IMR-90 (cell line): Measurements from ENCODE around the gene UNC13C. TPM values are rescaled to one million over a fixed set of nuclear protein-coding genes. Genes with fewer than 3 reads are reported as not detected.

Experiments used
- ATAC-seq: fragments of 200-7000 bp; cut with Tn5 transposase; 2 replicates; pipeline ENCODE4 v1.9.1; 2020; ENCODE audit warnings: low read depth, mild to moderate bottlenecking, moderate library complexity
- BruUV-seq: library from RNA; stranded (reverse); fragments of 400-500 nt; replicated peaks from 2 replicates; lab custom pipeline; 2021; lab: Mats Ljungman, UMichigan
- CTCF ChIA-PET: fragments of 300-600 bp; formaldehyde crosslinking; extraction: SDS; loops from one replicate; lab custom pipeline; 2021; ENCODE audit warnings: antibody characterized with exemption; lab: Yijun Ruan, JAX
- POLR2A ChIA-PET: fragments of 300-600 bp; sonication (Branson Sonifier 250); formaldehyde crosslinking; loops from one replicate; lab custom pipeline; 2022; ENCODE audit warnings: antibody characterized with exemption; ENCODE audit not compliant: unreplicated experiment; lab: Charles Lee
- DNase-seq: peaks from one replicate; pipeline ENCODE4 v3.0.0; 2013
- H2AFZ ChIP-seq: replicated peaks from 2 replicates; pipeline ENCODE3; 2013; ENCODE audit warnings: low read length, mild to moderate bottlenecking; ENCODE audit not compliant: poor library complexity
- H2AK5ac ChIP-seq: 2 replicates; pipeline ENCODE4 v1.6.1; 2013; ENCODE audit warnings: low read depth, low read length, inconsistent platforms
- H2AK9ac ChIP-seq: replicated peaks from 2 replicates; pipeline ENCODE3; 2013; ENCODE audit warnings: mild to moderate bottlenecking, low read depth, low read length, moderate library complexity; ENCODE audit not compliant: poor library complexity
- H2BK120ac ChIP-seq: 2 replicates; pipeline ENCODE4 v1.6.1; 2013; ENCODE audit warnings: low read depth, low read length, inconsistent platforms
- H2BK15ac ChIP-seq: 3 replicates; pipeline ENCODE4 v1.6.1; 2013; ENCODE audit warnings: low read depth, low read length, inconsistent platforms
- H2BK20ac ChIP-seq: 2 replicates; pipeline ENCODE4 v1.6.1; 2013; ENCODE audit warnings: low read depth, mild to moderate bottlenecking, inconsistent platforms, low read length, moderate library complexity
- H2BK5ac ChIP-seq: 2 replicates; pipeline ENCODE4 v1.6.1; 2013; ENCODE audit warnings: mild to moderate bottlenecking, low read depth, low read length, inconsistent platforms; ENCODE audit not compliant: poor library complexity, severe bottlenecking
- H3K14ac ChIP-seq: replicated peaks from 2 replicates; pipeline ENCODE4 v1.6.1; 2013; ENCODE audit warnings: low read depth, low read length, inconsistent platforms
- H3K18ac ChIP-seq: 2 replicates; pipeline ENCODE4 v1.6.1; 2013; ENCODE audit warnings: low read depth, low read length, control low read depth
- H3K23ac ChIP-seq: 2 replicates; pipeline ENCODE4 v1.6.1; 2013; ENCODE audit warnings: low read depth, low read length, inconsistent platforms
- H3K27ac ChIP-seq: 2 replicates; pipeline ENCODE4 v1.5.1; 2013; ENCODE audit warnings: mild to moderate bottlenecking, control low read depth, low read length; ENCODE audit not compliant: insufficient read depth
- H3K27me3 ChIP-seq: 2 replicates; pipeline ENCODE4 v1.6.1; 2013; ENCODE audit warnings: low read length; ENCODE audit not compliant: control insufficient read depth, insufficient read depth
- H3K36me3 ChIP-seq: 2 replicates; pipeline ENCODE4 v1.6.1; 2013; ENCODE audit warnings: low read length, mixed read lengths; ENCODE audit not compliant: control insufficient read depth, insufficient read depth
- H3K4ac ChIP-seq: 2 replicates; pipeline ENCODE4 v1.6.1; 2013; ENCODE audit warnings: low read depth, low read length, inconsistent platforms
- H3K4me1 ChIP-seq: 2 replicates; pipeline ENCODE4 v1.6.1; 2013; ENCODE audit warnings: low read length, mixed read lengths; ENCODE audit not compliant: control insufficient read depth, insufficient read depth
- H3K4me2 ChIP-seq: 2 replicates; pipeline ENCODE4 v1.6.1; 2013; ENCODE audit warnings: low read depth, mild to moderate bottlenecking, control low read depth, low read length, moderate library complexity
- H3K4me3 ChIP-seq: 2 replicates; pipeline ENCODE4 v1.5.1; 2013; ENCODE audit warnings: low read depth, mild to moderate bottlenecking, control low read depth, low read length, moderate library complexity; ENCODE audit not compliant: insufficient read depth
- H3K56ac ChIP-seq: 2 replicates; pipeline ENCODE4 v1.6.1; 2013; ENCODE audit warnings: low read length, inconsistent platforms; ENCODE audit not compliant: insufficient read depth; ENCODE audit errors: extremely low read depth
- H3K79me1 ChIP-seq, 2 experiments: 2 replicates each; pipeline ENCODE4 v1.6.1; 2013; ENCODE audit warnings: low read length in 2 of 2, inconsistent platforms in 1 of 2, low read depth in 1 of 2
- H3K9ac ChIP-seq: 2 replicates; pipeline ENCODE4 v1.6.1; 2013; ENCODE audit warnings: low read depth, low read length, control low read depth
- H3K9me1 ChIP-seq: 2 replicates; pipeline ENCODE4 v1.6.1; 2013; ENCODE audit warnings: low read length, inconsistent platforms; ENCODE audit not compliant: insufficient read depth
- H3K9me3 ChIP-seq: 2 replicates; pipeline ENCODE4 v1.6.1; 2013; ENCODE audit warnings: low read length; ENCODE audit not compliant: control insufficient read depth, insufficient read depth
- H4K20me1 ChIP-seq: 2 replicates; pipeline ENCODE4 v1.6.1; 2013; ENCODE audit warnings: low read length, inconsistent platforms; ENCODE audit not compliant: insufficient read depth
- H4K5ac ChIP-seq: 2 replicates; pipeline ENCODE4 v1.6.1; 2013; ENCODE audit warnings: mild to moderate bottlenecking, low read depth, low read length, control low read depth
- H4K8ac ChIP-seq, 2 experiments: 2 replicates each; pipeline ENCODE4 v1.6.1; 2013; ENCODE audit warnings: low read depth in 2 of 2, low read length in 2 of 2, control low read depth in 1 of 2, inconsistent platforms in 1 of 2
- H4K91ac ChIP-seq: 2 replicates; pipeline ENCODE4 v1.6.1; 2013; ENCODE audit warnings: low read depth, low read length, inconsistent platforms; ENCODE audit not compliant: insufficient read depth
- BHLHE40 ChIP-seq: fragments of 150-350 bp; IDR thresholded peaks from 2 replicates; pipeline ENCODE4 v1.6.1; 2016; ENCODE audit warnings: mild to moderate bottlenecking, low read depth, low read length
- CEBPB ChIP-seq: IDR thresholded peaks from 2 replicates; pipeline ENCODE4 v1.6.1; 2012; ENCODE audit warnings: low read depth, low read length, improper control_type of control experiment
- FOS ChIP-seq: fragments of 150-350 bp; IDR thresholded peaks from 2 replicates; pipeline ENCODE4 v1.6.1; 2016; ENCODE audit warnings: low read depth, low read length
- MAZ ChIP-seq: IDR thresholded peaks from 2 replicates; pipeline ENCODE4 v1.6.1; 2012; ENCODE audit warnings: low read depth, mild to moderate bottlenecking, low read length, improper control_type of control experiment, moderate library complexity, borderline replicate concordance
- RAD21 ChIP-seq: IDR thresholded peaks from 2 replicates; pipeline ENCODE4 v1.6.1; 2012; ENCODE audit warnings: low read length, improper control_type of control experiment
- RCOR1 ChIP-seq: IDR thresholded peaks from 2 replicates; pipeline ENCODE4 v1.6.1; 2012; ENCODE audit warnings: mild to moderate bottlenecking, low read length, improper control_type of control experiment; ENCODE audit not compliant: insufficient replicate concordance
- RFX5 ChIP-seq: IDR thresholded peaks from 2 replicates; pipeline ENCODE4 v1.8.0; 2012; ENCODE audit warnings: low read depth, mild to moderate bottlenecking, low read length, moderate library complexity
- SMC3 ChIP-seq: fragments of 150-350 bp; IDR thresholded peaks from 2 replicates; pipeline ENCODE4 v1.6.1; 2016; ENCODE audit warnings: low read depth, mild to moderate bottlenecking, antibody characterized with exemption, low read length, moderate library complexity
- WGBS, 2 experiments: methylation state at CpG; one replicate each; pipeline versions ENCODE4 v1.1.5 to v1.1.7; 2013; ENCODE audit warnings: missing lambda C conversion rate in 2 of 2; ENCODE audit not compliant: insufficient read length in 1 of 2; ENCODE audit errors: extremely low coverage in 2 of 2; 5-methylcytosine and 5-hydroxymethylcytosine counted together
- dilution Hi-C: fragments of 300-500 bp; cut with HindIII; formaldehyde crosslinking; loops from one replicate; pipeline ENCODE4 v1.14.3; 2018; ENCODE audit warnings: low sequenced_read_pairs; ENCODE audit not compliant: unreplicated experiment
- in situ Hi-C: fragments of 300-500 bp; cut with MboI; formaldehyde crosslinking; loops from 3 replicates; pipeline ENCODE4 v1.14.3; 2019; ENCODE audit warnings: low sequenced_read_pairs, inconsistent platforms, mixed read lengths
- intact Hi-C: fragments of 100-400 bp; cut with micrococcal nuclease; formaldehyde crosslinking; loops from 2 replicates; pipeline ENCODE4 v1.10.0; 2022
- polyA plus RNA-seq, 3 experiments: library from polyadenylated mRNA; depleted of rRNA; stranded (reverse); fragments of >200 nt; gene quantifications; 2 replicates each; pipeline ENCODE4 v1.2.3, GENCODE V29; 2012; ENCODE audit warnings: low replicate concordance in 1 of 3
- total RNA-seq: library from RNA; depleted of rRNA; stranded (reverse); fragments of >200 nt; gene quantifications from 2 replicates; pipeline ENCODE4 v1.2.3, GENCODE V29; 2012
- TF ChIP-seq, protein P1 (sequence below): fragments of 150-350 bp; IDR thresholded peaks from 2 replicates; pipeline ENCODE4 v1.6.1; 2016; ENCODE audit warnings: low read depth, mild to moderate bottlenecking, low read length, moderate library complexity, borderline replicate concordance

Gene UNC13C
- total and polyA plus RNA-seq, 2 of the 4 experiments (the other 2 are of a cell fraction), result not detected

DNA sequence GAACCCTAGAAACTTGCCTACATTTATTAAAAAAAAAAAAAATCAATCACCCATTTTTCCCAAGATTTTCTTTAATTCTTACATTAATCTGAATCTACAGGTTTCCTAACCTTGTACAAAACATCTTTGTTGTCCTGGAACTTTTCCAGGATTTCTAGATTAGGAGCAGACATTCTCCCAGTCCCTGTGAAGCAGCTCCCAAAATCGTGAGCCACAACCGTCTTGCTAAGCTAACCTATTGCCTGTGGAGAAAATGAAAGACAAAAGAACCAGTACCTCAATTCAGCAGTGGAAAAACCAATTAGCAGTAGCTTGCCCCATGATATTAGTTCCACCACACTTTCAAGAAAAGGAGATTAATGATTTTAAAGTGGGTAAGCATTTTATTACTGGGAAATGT lies 522.1 kb downstream of the UNC13C start:
- no peaks in the 10 kb centered on the region for H4K20me1 ChIP-seq
- H2AFZ ChIP-seq, result no peak overlapping the region
- H3K56ac ChIP-seq, result no peak overlapping the region
- H3K14ac ChIP-seq, result no peak overlapping the region
- no TSS peak for BruUV-seq
- no peaks in the 10 kb centered on the region for H3K27me3 ChIP-seq
- H3K9me3 ChIP-seq, result no peaks in the 10 kb centered on the region
- H2AK5ac ChIP-seq, result no peak overlapping the region
- no peak overlapping the region for H4K8ac ChIP-seq
- H2BK5ac ChIP-seq, result no peak overlapping the region
- ATAC-seq, result no peak
- H3K4ac ChIP-seq, result no peak overlapping the region
- H2BK120ac ChIP-seq, result no peak overlapping the region
- H4K91ac ChIP-seq, result no peak overlapping the region
- no peak overlapping the region for H4K5ac ChIP-seq
- intact Hi-C loops, result no loop called here
- no peaks in the 10 kb centered on the region for H3K36me3 ChIP-seq
- TF ChIP-seq SMC3 (no peak), RCOR1 (no peak), MAZ (no peak), BHLHE40 (no peak), RAD21 (no peak), FOS (no peak), CEBPB (no peak), RFX5 (no peak)
- TF ChIP-seq, protein P1, sequence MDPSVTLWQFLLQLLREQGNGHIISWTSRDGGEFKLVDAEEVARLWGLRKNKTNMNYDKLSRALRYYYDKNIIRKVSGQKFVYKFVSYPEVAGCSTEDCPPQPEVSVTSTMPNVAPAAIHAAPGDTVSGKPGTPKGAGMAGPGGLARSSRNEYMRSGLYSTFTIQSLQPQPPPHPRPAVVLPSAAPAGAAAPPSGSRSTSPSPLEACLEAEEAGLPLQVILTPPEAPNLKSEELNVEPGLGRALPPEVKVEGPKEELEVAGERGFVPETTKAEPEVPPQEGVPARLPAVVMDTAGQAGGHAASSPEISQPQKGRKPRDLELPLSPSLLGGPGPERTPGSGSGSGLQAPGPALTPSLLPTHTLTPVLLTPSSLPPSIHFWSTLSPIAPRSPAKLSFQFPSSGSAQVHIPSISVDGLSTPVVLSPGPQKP, result no peak
- H2BK20ac ChIP-seq, result no peak overlapping the region
- no peak overlapping the region for H3K4me3 ChIP-seq
- no peak overlapping the region for H2AK9ac ChIP-seq
- H3K9me1 ChIP-seq, result no peaks in the 10 kb centered on the region
- no peaks in the 10 kb centered on the region for H3K79me1 ChIP-seq
- WGBS, 2 experiments, result no CpG with 5 or more reads among the region's 2 CpGs
- no peaks in the 10 kb centered on the region for H3K4me1 ChIP-seq
- H3K18ac ChIP-seq, result no peak overlapping the region
- H3K9ac ChIP-seq, result no peak overlapping the region
- in situ Hi-C loops, result no loop called here
- H2BK15ac ChIP-seq, result no peak overlapping the region
- H3K27ac ChIP-seq, result no peak overlapping the region
- ChIA-PET CTCF (no interaction called here), POLR2A (no interaction called here)
- no peak for DNase-seq
- dilution Hi-C loops, result no loop called here
- H3K4me2 ChIP-seq, result no peak overlapping the region
- H3K23ac ChIP-seq, result no peak overlapping the region
